Ovary (tissue), 9 donors: Measurements from ENCODE around the gene LRP11. TPM values are rescaled to one million over a fixed set of nuclear protein-coding genes. Genes with fewer than 3 reads are reported as not detected.
"Not testable (repeated sequence)": the region's sequence is repeated elsewhere in the genome, so short reads cannot be mapped to it uniquely, and the experiment has no call there.

ENCODE experiments used
- DNase-seq, 5 donors: peaks; one replicate each; pipeline ENCODE4 v3.0.0-alpha.2; 2019 to 2020
- H3K27ac ChIP-seq, 2 donors: fragments of 200-600 bp; one replicate each; pipeline versions ENCODE4 v1.5.1 to v1.8.0; 2019 to 2022
- H3K27me3 ChIP-seq: fragments of 200-600 bp; one replicate; pipeline ENCODE4 v1.8.0; 2022
- H3K36me3 ChIP-seq: fragments of 200-600 bp; sonication (generic); one replicate; pipeline ENCODE4 v1.5.1; 2019
- H3K4me1 ChIP-seq: one replicate; pipeline ENCODE4 v1.8.1; 2013; ENCODE audit warnings: mild to moderate bottlenecking, moderate library complexity; ENCODE audit not compliant: insufficient read depth
- H3K4me3 ChIP-seq: fragments of 200-600 bp; sonication (generic); one replicate; pipeline ENCODE4 v1.5.1; 2017
- H3K9me3 ChIP-seq, 2 donors: fragments of 200-600 bp in 1 of 2; sonication (generic) in 1 of 2; one replicate each; pipeline versions ENCODE4 v1.5.1 to v1.8.1; 2013 to 2019; ENCODE audit warnings: mild to moderate bottlenecking in 1 of 2, moderate library complexity in 1 of 2
- EP300 ChIP-seq: sonication (generic); formaldehyde crosslinking; IDR thresholded peaks from one replicate; pipeline ENCODE4 v1.6.1; 2017; ENCODE audit warnings: antibody characterized with exemption
- POLR2A ChIP-seq: fragments of 450-650 bp; IDR thresholded peaks from one replicate; pipeline ENCODE4 v1.6.1; 2017; ENCODE audit warnings: antibody characterized with exemption, mild to moderate bottlenecking, moderate library complexity
- WGBS, 3 donors: extraction: QIAGEN DNeasy Blood & Tissue Kit in 1 of 3; methylation state at CpG; one replicate each; pipeline versions ENCODE4 v1.1.5 to v1.1.7; 2013 to 2017; 5-methylcytosine and 5-hydroxymethylcytosine counted together
- intact Hi-C, 4 donors: fragments of 100-400 bp; cut with DNase I; formaldehyde crosslinking; loops; one replicate each; pipeline versions ENCODE4 v1.11.0 to v1.15.1; 2022 to 2023
- polyA plus RNA-seq, 2 donors: library from polyadenylated mRNA; stranded (reverse); fragments of 200-250 nt in 1 of 2; fragments of 350-450 nt in 1 of 2; fragmentation: Illumina TruSeq in 1 of 2; extraction: RNeasy Lipid Tissue Mini Kit (QIAGEN cat#74804) in 1 of 2; gene quantifications; one replicate each; pipeline ENCODE4 v1.2.3, GENCODE V29; 2013 to 2014
- total RNA-seq, 7 donors: library from RNA; depleted of rRNA in 2 of 7; stranded (reverse); fragments of >200 nt in 2 of 7; fragmentation: NEBNext Ultra II Directional in 3 of 7; extraction: Animal tissue kit (Norgen Biotek cat#: 25700) in 3 of 7; gene quantifications; one replicate each; pipeline versions ENCODE4 v1.1.0 to v1.2.4, GENCODE V29; 2016 to 2023
- TF ChIP-seq, protein P1 (sequence below), 3 donors: fragments of 450-650 bp in 2 of 3; fragments of 200-600 bp in 1 of 3; IDR thresholded peaks; one replicate each; pipeline versions ENCODE4 v1.5.1 to v1.8.0; 2016 to 2022; ENCODE audit warnings: antibody characterized with exemption in 3 of 3, mild to moderate bottlenecking in 1 of 3
- donor health status: DM: no; HTN: no; CAD: no; lungs with moderate emphysema.
- donor health status: DM: no; HTN: no; CAD: no.
- donor health status: Bipolar disorder and iron deficiency.
- donor health status: DM: yes; HTN: yes; CAD: no.
- donor health status: DM: no; HTN: no; CAD: no.
- donor health status: DM: yes; HTN: yes; CAD: no.

LRP11 gene
- total and polyA plus RNA-seq, 9 donors = 21.8 to 48.2 (median 37.5) TPM

DNA sequence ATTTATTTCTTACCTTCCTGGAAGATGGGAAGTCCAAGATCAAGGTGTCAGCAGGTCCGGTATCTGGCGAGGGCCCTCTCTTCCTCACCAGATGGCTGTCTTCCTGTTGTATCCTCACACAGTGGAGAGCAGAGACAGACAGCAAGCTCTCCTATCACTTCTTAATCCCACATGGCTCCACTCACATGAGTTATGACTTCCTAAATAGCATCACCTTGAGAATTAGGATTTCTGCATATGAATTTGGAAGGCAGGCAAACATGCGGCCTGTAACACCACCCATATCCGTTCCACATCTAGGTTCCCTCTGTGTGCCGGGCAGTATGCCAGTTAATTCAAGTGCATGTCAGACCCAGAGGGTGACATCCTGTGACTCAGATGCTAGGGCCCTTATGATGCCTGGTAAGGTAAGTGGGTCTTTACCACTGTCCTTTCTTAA is 31.7 kb upstream of the LRP11 start:
- DNase-seq = peak in 3 of 5 donors; percentile 31 to 51 (median 35)
- no peaks in the 10 kb centered on the region for H3K27me3 ChIP-seq
- TF ChIP-seq POLR2A = no peak
- TF ChIP-seq EP300 = no peak
- TF ChIP-seq, protein P1, sequence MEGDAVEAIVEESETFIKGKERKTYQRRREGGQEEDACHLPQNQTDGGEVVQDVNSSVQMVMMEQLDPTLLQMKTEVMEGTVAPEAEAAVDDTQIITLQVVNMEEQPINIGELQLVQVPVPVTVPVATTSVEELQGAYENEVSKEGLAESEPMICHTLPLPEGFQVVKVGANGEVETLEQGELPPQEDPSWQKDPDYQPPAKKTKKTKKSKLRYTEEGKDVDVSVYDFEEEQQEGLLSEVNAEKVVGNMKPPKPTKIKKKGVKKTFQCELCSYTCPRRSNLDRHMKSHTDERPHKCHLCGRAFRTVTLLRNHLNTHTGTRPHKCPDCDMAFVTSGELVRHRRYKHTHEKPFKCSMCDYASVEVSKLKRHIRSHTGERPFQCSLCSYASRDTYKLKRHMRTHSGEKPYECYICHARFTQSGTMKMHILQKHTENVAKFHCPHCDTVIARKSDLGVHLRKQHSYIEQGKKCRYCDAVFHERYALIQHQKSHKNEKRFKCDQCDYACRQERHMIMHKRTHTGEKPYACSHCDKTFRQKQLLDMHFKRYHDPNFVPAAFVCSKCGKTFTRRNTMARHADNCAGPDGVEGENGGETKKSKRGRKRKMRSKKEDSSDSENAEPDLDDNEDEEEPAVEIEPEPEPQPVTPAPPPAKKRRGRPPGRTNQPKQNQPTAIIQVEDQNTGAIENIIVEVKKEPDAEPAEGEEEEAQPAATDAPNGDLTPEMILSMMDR (IDR thresholded peaks at IDR 0.05) = no peak
- peaks cover 20% of the 10 kb centered on the region for H3K4me1 ChIP-seq
- no peaks in the 10 kb centered on the region for H3K9me3 ChIP-seq
- no peak overlapping the region for H3K27ac ChIP-seq
- intact Hi-C loops = no loop called here
- no peak overlapping the region for H3K4me3 ChIP-seq
- H3K36me3 ChIP-seq = no peaks in the 10 kb centered on the region
- WGBS, 3 donors = 73 to 88% (median 82%) methylated on average over 5 of the region's 5 CpGs

DNA sequence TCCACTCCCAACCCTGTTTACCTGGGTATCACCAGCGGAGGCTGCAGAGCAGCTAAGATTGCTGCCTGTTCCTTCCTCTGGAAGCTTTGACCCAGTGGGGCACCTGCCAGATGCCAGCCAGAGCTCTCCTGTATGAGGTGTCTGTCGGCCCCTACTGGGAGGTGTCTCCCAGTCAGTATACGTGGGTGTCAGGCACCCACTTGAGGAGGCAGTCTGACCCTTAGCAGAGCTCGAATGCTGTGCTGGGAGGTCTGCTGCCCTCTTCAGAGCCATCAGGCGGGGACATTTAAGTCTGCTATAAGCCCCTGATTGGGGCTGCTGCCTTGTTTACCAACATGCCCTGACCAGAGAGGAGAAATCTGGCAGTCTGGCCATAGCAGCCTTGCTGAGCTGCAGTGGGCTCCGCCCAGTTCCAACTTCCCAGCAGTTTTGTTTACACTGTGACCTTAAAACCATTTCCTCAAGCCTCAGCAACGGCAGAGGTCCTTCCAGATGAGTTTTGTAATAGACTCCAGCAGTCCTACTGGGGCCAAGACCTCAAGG is 31.0 kb upstream of the LRP11 start:
- H3K4me3 ChIP-seq = no peak overlapping the region
- TF ChIP-seq, protein P1 (IDR thresholded peaks at IDR 0.05) = no peak
- no peak for TF ChIP-seq POLR2A
- no peak for TF ChIP-seq EP300
- peak overlapping the region in 1 of 2 donors; percentile 68 for H3K27ac ChIP-seq
- peak; percentile 51 to 74 (median 67) for DNase-seq
- intact Hi-C loops = no loop called here
- no peaks in the 10 kb centered on the region for H3K36me3 ChIP-seq
- WGBS, 3 donors = 26 to 36% (median 34%) methylated on average over 7 of the region's 7 CpGs
- no peaks in the 10 kb centered on the region for H3K9me3 ChIP-seq
- H3K27me3 ChIP-seq = no peaks in the 10 kb centered on the region
- peaks cover 20% of the 10 kb centered on the region for H3K4me1 ChIP-seq

DNA sequence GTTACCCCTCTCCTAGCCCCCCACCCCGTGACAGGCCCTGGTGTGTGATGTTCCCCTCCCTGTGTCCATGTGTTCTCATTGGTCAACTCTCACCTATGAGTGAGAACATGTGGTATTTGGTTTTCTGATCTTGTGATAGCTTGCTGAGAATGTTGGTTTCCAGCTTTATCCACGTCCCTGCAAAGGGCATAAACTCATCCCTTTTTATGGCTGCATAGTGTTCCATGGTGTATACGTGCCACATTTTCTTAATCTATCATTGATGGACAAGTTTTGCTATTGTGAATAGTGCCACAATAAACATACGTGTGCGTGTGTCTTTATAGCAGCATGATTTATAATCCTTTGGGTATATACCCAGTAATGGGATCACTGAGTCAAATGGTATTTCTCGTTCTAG is 27.7 kb upstream of the LRP11 start:
- H3K36me3 ChIP-seq, DNase-seq, H3K9me3 ChIP-seq, H3K4me3 ChIP-seq, H3K27me3 ChIP-seq, H3K27ac ChIP-seq, intact Hi-C loops: not testable (repeated sequence)
- WGBS, 3 donors = 78 to 81% (median 78%) methylated on average over 6 of the region's 6 CpGs
- H3K4me1 ChIP-seq = peaks cover 18% of the 10 kb centered on the region

DNA sequence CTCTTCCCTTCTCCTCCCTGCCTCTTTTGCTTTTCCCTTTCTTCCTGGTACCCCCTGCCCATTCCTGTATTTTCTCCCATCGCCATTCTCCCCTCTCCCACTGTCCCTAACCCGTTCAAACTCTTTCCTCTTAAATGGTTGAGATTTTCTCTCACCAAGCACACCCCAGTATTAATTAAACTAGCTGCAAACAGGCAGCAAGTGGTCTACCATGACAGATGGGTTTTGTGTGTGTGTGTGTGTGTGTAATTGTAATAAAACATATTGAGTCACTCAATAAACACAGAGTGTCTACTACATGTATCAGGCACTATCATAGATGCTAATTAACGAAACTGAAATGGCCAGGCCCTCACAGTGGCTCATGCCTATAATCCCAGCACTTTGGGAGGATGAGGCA is 27.1 kb upstream of the LRP11 start:
- Histone ChIP-seq H3K4me1 (peaks cover 12% of the 10 kb centered on the region), H3K36me3 (no peaks in the 10 kb centered on the region), H3K27ac (no peak overlapping the region), H3K27me3 (no peaks in the 10 kb centered on the region), H3K9me3 (no peaks in the 10 kb centered on the region), H3K4me3 (no peak overlapping the region)
- DNase-seq = no peak
- intact Hi-C loops = no loop called here
- no peak for TF ChIP-seq EP300
- TF ChIP-seq, protein P1 (IDR thresholded peaks at IDR 0.05) = no peak
- 80 to 93% (median 88%) methylated on average over 3 of the region's 3 CpGs for WGBS, 3 donors

DNA sequence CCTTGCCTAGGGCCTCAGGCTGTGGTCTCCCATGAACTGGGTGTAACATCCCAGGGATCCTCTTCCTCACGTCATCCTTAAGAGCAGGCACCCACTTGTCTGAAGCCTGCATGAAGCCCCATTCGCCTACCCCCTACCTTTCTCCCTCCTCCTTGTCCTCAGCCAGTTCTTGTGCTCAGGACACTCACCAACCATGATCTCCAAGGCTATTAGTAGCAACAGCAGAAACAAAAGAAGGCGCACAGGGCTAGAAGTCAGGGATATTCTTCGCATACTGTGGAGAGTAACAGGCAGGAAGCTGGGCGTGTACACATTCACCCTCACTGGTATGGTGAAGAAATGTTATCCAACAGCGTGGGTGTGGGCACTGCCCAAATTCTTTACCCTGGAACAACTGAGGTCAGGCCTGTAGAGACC is 26.5 kb upstream of the LRP11 start:
- H3K4me3 ChIP-seq = no peak overlapping the region
- DNase-seq = no peak
- H3K9me3 ChIP-seq = no peaks in the 10 kb centered on the region
- TF ChIP-seq EP300 (no peak), POLR2A (no peak)
- TF ChIP-seq, protein P1 (IDR thresholded peaks at IDR 0.05) = no peak
- peaks cover 7% of the 10 kb centered on the region for H3K4me1 ChIP-seq
- intact Hi-C loops = no loop called here
- 58 to 70% (median 69%) methylated on average over 6 of the region's 6 CpGs for WGBS, 3 donors
- H3K36me3 ChIP-seq = no peaks in the 10 kb centered on the region
- no peaks in the 10 kb centered on the region for H3K27me3 ChIP-seq
- H3K27ac ChIP-seq = no peak overlapping the region
